Fibroblast of lung (primary cell): ENCODE results near the gene SYT15. TPM values are rescaled to one million over a fixed set of nuclear protein-coding genes. Genes with fewer than 3 reads are reported as not detected.

Experiments used
- DNase-seq, 2 donors: peaks; one replicate each; pipeline versions ENCODE4 v3.0.0 to v3.0.0-alpha.2; 2010; ENCODE audit warnings: low read depth in 2 of 2
- H2AFZ ChIP-seq: 2 replicates; pipeline ENCODE4 v1.5.1; 2012; ENCODE audit warnings: low read length, control low read depth, inconsistent platforms
- H3K27ac ChIP-seq: 2 replicates; pipeline ENCODE4 v1.5.1; 2011; ENCODE audit warnings: low read length, control low read depth; ENCODE audit not compliant: insufficient read depth
- H3K27me3 ChIP-seq: 2 replicates; pipeline ENCODE4 v1.5.1; 2011; ENCODE audit warnings: mild to moderate bottlenecking, low read length; ENCODE audit not compliant: control insufficient read depth, insufficient read depth
- H3K36me3 ChIP-seq: 2 replicates; pipeline ENCODE4 v1.5.1; 2011; ENCODE audit warnings: low read length; ENCODE audit not compliant: control insufficient read depth, insufficient read depth
- H3K4me1 ChIP-seq: 2 replicates; pipeline ENCODE4 v1.5.1; 2011; ENCODE audit warnings: low read length; ENCODE audit not compliant: control insufficient read depth, insufficient read depth; ENCODE audit errors: extremely low read depth
- H3K4me2 ChIP-seq: 2 replicates; pipeline ENCODE4 v1.5.1; 2011; ENCODE audit warnings: low read length, control low read depth; ENCODE audit not compliant: insufficient read depth; ENCODE audit errors: extremely low read depth
- H3K4me3 ChIP-seq, 4 experiments: fragments of 200-600 bp in 1 of 4; sonication (generic) in 1 of 4; replicated peaks in 1 of 4; 2 replicates each; pipeline ENCODE4 v1.5.1; 2011 to 2016; ENCODE audit warnings: low read length in 4 of 4, low read depth in 3 of 4, mild to moderate bottlenecking in 3 of 4, control low read depth in 2 of 4, inconsistent platforms in 1 of 4, mixed read lengths in 1 of 4; ENCODE audit not compliant: insufficient read depth in 1 of 4; ENCODE audit errors: control extremely low read depth in 1 of 4
- H3K79me2 ChIP-seq: 2 replicates; pipeline ENCODE4 v1.5.1; 2012; ENCODE audit warnings: mild to moderate bottlenecking, low read length, inconsistent platforms; ENCODE audit not compliant: control insufficient read depth, insufficient read depth
- H3K9ac ChIP-seq: 2 replicates; pipeline ENCODE4 v1.5.1; 2011; ENCODE audit warnings: mild to moderate bottlenecking, low read length, control low read depth; ENCODE audit not compliant: insufficient read depth
- H3K9me3 ChIP-seq: 2 replicates; pipeline ENCODE4 v1.5.1; 2012; ENCODE audit warnings: low read depth, low read length; ENCODE audit not compliant: control insufficient read depth, insufficient read depth
- H4K20me1 ChIP-seq: 2 replicates; pipeline ENCODE4 v1.5.1; 2011; ENCODE audit warnings: low read length; ENCODE audit not compliant: control insufficient read depth, insufficient read depth; ENCODE audit errors: extremely low read depth
- EZH2 ChIP-seq: IDR thresholded peaks from 2 replicates; pipeline ENCODE4 v1.5.1; 2012; ENCODE audit warnings: low read length, control low read depth, mild to moderate bottlenecking; ENCODE audit errors: missing control alignments
- polyA plus RNA-seq, 2 donors: library from polyadenylated mRNA; depleted of rRNA in 1 of 2; stranded (reverse) in 1 of 2; unstranded in 1 of 2; fragments of >200 nt; gene quantifications; 2 replicates each; pipeline ENCODE4 v1.2.1, GENCODE V29; 2011 to 2012; ENCODE audit warnings: missing spikeins in 1 of 2
- total RNA-seq: library from RNA; depleted of rRNA; stranded (reverse); fragments of >200 nt; gene quantifications from 2 replicates; pipeline ENCODE4 v1.2.1, GENCODE V29; 2014
- TF ChIP-seq, protein P1 (sequence below), 2 donors: IDR thresholded peaks in 1 of 2; conservative IDR thresholded peaks in 1 of 2; 1 replicate in 1 of 2; 2 replicates in 1 of 2; pipeline ENCODE4 v1.5.1; 2011 to 2012; ENCODE audit warnings: low read length in 2 of 2, control low read depth in 1 of 2, inconsistent platforms in 1 of 2, low read depth in 1 of 2, mild to moderate bottlenecking in 1 of 2

The SYT15 gene
- total and polyA plus RNA-seq, 2 donors (not counting 1 experiment from before 2014, with no cell fraction given): under 0.01 to 0.31 TPM

DNA sequence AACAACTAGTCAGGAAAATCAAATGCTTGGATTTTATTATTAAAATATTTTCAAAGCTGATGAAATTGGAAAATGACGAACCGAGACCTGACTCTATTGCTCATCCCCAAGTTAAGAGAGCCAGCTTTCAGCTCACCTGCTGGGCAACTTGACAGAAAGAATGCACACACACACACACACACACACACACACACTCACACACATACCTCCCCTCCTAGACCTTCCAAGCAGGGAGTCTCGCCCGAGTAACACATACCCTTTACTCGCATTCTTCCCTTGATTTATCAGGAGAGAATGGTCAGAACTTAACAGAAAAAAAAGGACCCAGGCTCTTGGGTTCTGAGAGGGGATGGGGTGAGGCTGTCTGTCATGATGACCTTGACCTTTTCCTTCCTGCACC lies 41.6 kb upstream of the SYT15 start:
- Histone ChIP-seq H3K27me3 (peaks cover 12% of the 10 kb centered on the region), H3K9me3 (no peaks in the 10 kb centered on the region), H3K4me3 (no peak overlapping the region), H3K4me2 (no peak overlapping the region), H4K20me1 (no peaks in the 10 kb centered on the region), H3K27ac (no peak overlapping the region), H3K79me2 (no peaks in the 10 kb centered on the region), H3K36me3 (no peaks in the 10 kb centered on the region), H3K9ac (no peak overlapping the region), H2AFZ (no peak overlapping the region), H3K4me1 (no peaks in the 10 kb centered on the region)
- TF ChIP-seq, protein P1, sequence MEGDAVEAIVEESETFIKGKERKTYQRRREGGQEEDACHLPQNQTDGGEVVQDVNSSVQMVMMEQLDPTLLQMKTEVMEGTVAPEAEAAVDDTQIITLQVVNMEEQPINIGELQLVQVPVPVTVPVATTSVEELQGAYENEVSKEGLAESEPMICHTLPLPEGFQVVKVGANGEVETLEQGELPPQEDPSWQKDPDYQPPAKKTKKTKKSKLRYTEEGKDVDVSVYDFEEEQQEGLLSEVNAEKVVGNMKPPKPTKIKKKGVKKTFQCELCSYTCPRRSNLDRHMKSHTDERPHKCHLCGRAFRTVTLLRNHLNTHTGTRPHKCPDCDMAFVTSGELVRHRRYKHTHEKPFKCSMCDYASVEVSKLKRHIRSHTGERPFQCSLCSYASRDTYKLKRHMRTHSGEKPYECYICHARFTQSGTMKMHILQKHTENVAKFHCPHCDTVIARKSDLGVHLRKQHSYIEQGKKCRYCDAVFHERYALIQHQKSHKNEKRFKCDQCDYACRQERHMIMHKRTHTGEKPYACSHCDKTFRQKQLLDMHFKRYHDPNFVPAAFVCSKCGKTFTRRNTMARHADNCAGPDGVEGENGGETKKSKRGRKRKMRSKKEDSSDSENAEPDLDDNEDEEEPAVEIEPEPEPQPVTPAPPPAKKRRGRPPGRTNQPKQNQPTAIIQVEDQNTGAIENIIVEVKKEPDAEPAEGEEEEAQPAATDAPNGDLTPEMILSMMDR (conservative IDR thresholded peaks at IDR 0.05 in 1 of 2, IDR thresholded peaks at IDR 0.05 in 1 of 2; ENCODE audit: low read depth in 1 of 2, low read length in 2 of 2): no peak
- TF ChIP-seq EZH2: no peak
- DNase-seq: no peak

DNA sequence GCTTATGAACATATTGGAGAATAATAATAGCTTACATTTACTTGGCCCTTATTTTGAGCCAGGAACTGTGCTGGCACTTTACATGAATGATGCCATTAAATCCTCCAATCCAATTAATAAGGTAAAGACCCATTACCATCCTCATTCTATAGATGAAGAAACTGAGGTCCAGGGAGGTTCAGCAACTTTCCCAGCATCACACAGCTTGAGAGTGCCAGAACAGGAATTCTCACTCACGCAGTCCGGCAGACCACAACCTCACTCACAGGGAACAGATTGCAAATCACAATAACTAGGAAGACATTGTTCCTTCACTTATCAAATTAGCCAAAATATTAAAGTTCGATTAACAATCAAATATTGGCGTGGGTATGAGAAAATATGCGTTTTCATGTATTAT lies 40.8 kb upstream of the SYT15 start:
- Histone ChIP-seq H3K4me3 (no peak overlapping the region), H2AFZ (no peak overlapping the region), H3K27ac (no peak overlapping the region), H3K79me2 (no peaks in the 10 kb centered on the region), H3K36me3 (no peaks in the 10 kb centered on the region), H4K20me1 (no peaks in the 10 kb centered on the region), H3K9me3 (no peaks in the 10 kb centered on the region), H3K9ac (no peak overlapping the region), H3K4me1 (no peaks in the 10 kb centered on the region), H3K27me3 (peaks cover 14% of the 10 kb centered on the region), H3K4me2 (no peak overlapping the region)
- TF ChIP-seq, protein P1 (conservative IDR thresholded peaks at IDR 0.05 in 1 of 2, IDR thresholded peaks at IDR 0.05 in 1 of 2; ENCODE audit: low read depth in 1 of 2, low read length in 2 of 2): no peak
- no peak for TF ChIP-seq EZH2
- DNase-seq: no peak

DNA sequence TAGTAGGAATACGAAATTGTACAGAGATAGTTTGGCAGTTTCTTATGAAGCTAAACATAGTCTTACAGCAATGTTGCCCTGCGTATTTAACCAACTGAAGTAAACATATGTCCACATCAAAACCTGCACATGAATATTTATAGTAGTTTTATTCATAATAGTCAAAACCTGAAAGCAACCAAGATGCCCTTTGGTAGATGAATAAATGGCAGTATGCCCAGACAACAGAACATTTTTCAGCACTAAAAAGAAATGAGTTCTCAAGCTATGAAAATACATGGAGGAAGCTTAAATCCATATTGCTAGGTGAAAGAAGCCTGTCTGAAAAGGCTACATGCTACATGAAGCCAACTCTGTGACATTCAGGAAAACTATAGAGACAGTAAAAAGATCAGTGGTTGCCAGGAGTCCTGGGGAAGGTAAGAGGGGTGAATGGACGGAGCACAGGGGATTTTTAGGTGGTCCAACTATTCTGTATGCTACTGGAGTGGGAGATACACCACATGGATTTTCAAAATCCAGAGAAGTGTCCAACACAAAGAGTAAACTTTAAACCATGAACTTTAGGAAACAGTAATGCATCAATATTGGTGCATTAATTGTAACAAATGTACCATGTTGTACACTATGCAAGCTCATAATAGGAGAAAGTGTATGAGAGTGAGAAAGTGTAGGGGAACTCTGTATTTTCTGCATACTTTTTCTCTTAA lies 40.1 kb upstream of the SYT15 start:
- Histone ChIP-seq H3K36me3 (no peaks in the 10 kb centered on the region), H3K9me3 (no peaks in the 10 kb centered on the region), H3K4me2 (no peak overlapping the region), H4K20me1 (no peaks in the 10 kb centered on the region), H2AFZ (no peak overlapping the region), H3K27me3 (peaks cover 16% of the 10 kb centered on the region), H3K27ac (no peak overlapping the region), H3K9ac (no peak overlapping the region), H3K79me2 (no peaks in the 10 kb centered on the region), H3K4me3 (no peak overlapping the region), H3K4me1 (no peaks in the 10 kb centered on the region)
- no peak for DNase-seq
- TF ChIP-seq, protein P1 (conservative IDR thresholded peaks at IDR 0.05 in 1 of 2, IDR thresholded peaks at IDR 0.05 in 1 of 2; ENCODE audit: low read depth in 1 of 2, low read length in 2 of 2): no peak
- TF ChIP-seq EZH2: no peak
